GM12864 (cell line): Measurements from ENCODE around the gene HCRT.
"Not testable (repeated sequence)": the region's sequence is repeated elsewhere in the genome, so short reads cannot be mapped to it uniquely, and the experiment has no call there.

ENCODE experiments used
- DNase-seq: peaks from one replicate; pipeline ENCODE4 v3.0.0-alpha.2; 2011; ENCODE audit warnings: low read depth
- H3K4me3 ChIP-seq: 2 replicates; pipeline ENCODE4 v1.5.1; 2011; ENCODE audit warnings: mild to moderate bottlenecking, low read depth, low read length, control low read depth
- CTCF ChIP-seq: IDR thresholded peaks from 2 replicates; pipeline ENCODE4 v1.5.1; 2011; ENCODE audit warnings: low read depth, mild to moderate bottlenecking, moderate library complexity, low read length, control low read depth, inconsistent platforms; ENCODE audit errors: missing control alignments

Gene HCRT

GRCh38 chr17:42153919-42154742, 31.1 kb downstream of the HCRT start:
- peak overlapping the region; percentile 64 for H3K4me3 ChIP-seq
- no peak for DNase-seq
- no peak for TF ChIP-seq CTCF

GRCh38 chr17:42146911-42147607, 38.2 kb downstream of the HCRT start:
- no peak for TF ChIP-seq CTCF
- DNase-seq, result no peak
- no peak overlapping the region for H3K4me3 ChIP-seq

GRCh38 chr17:42143138-42143537, 42.1 kb downstream of the HCRT start:
- DNase-seq, H3K4me3 ChIP-seq: not testable (repeated sequence)

- DNase-seq, result no peak
- no peak for TF ChIP-seq CTCF
- H3K4me3 ChIP-seq, result no peak overlapping the region
Measured at GRCh38 chr17:42142371-42142896, 42.8 kb downstream of the HCRT start.

- no peak for TF ChIP-seq CTCF
- DNase-seq, result no peak
- H3K4me3 ChIP-seq, result no peak overlapping the region
Measured at GRCh38 chr17:42141382-42141781, 43.9 kb downstream of the HCRT start.

- not testable (repeated sequence) for H3K4me3 ChIP-seq, DNase-seq
Measured at GRCh38 chr17:42140690-42141089, 44.6 kb downstream of the HCRT start.

GRCh38 chr17:42138749-42139492, 46.3 kb downstream of the HCRT start:
- H3K4me3 ChIP-seq, result no peak overlapping the region

More at GRCh38 chr17:42138749-42139492, 46.3 kb downstream of the HCRT start:
- no peak for TF ChIP-seq CTCF
- no peak for DNase-seq
